ENCODE measurements around the gene SNAP23.

DNA sequence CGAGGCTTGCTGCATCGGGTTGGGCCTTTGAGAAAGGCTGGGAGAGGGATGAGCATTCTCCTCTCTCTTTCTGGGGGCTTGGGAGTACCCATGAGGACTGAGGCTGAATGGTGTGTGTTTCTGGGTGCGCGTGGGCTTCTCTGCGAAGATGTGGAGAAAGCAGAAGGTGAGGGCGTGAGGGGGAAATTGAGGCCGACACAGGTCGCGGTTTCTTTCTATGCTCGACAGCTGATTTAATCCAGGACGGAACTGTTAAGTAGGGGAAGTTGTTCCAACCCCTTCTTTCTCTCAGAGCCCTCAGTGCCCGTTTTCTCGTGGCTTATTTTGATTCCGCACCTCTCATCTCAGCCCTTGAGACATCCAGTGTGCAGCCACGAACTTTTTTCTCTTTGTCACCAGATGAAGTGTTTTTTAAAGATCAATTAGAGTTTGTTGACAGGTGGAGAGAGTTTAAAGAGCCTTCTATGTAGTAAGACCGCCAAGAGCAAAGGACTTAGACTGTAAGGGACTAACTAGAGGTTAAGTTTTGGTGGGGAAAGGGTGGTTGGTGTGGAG is 80.7 kb downstream of the SNAP23 start:
- TF ChIP-seq, protein P1, sequence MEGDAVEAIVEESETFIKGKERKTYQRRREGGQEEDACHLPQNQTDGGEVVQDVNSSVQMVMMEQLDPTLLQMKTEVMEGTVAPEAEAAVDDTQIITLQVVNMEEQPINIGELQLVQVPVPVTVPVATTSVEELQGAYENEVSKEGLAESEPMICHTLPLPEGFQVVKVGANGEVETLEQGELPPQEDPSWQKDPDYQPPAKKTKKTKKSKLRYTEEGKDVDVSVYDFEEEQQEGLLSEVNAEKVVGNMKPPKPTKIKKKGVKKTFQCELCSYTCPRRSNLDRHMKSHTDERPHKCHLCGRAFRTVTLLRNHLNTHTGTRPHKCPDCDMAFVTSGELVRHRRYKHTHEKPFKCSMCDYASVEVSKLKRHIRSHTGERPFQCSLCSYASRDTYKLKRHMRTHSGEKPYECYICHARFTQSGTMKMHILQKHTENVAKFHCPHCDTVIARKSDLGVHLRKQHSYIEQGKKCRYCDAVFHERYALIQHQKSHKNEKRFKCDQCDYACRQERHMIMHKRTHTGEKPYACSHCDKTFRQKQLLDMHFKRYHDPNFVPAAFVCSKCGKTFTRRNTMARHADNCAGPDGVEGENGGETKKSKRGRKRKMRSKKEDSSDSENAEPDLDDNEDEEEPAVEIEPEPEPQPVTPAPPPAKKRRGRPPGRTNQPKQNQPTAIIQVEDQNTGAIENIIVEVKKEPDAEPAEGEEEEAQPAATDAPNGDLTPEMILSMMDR (IDR thresholded peaks at IDR 0.05; ENCODE audit: low read length) = no peak
- TF ChIP-seq EZH2 (IDR thresholded peaks at IDR 0.05; ENCODE audit: borderline replicate concordance, low read length) = no peak
